Suprapubic skin (tissue), 4 donors: ENCODE results near the gene LLCFC1. TPM values are rescaled to one million over a fixed set of nuclear protein-coding genes. Genes with fewer than 3 reads are reported as not detected.

Experiments
- DNase-seq, 2 donors: peaks; one replicate each; pipeline ENCODE4 v3.0.0-alpha.2; 2019; ENCODE audit warnings: low spot score in 2 of 2
- H3K27ac ChIP-seq: fragments of 200-600 bp; sonication (generic); one replicate; pipeline ENCODE4 v1.5.1; 2019
- H3K27me3 ChIP-seq: fragments of 200-600 bp; sonication (generic); one replicate; pipeline ENCODE4 v1.5.1; 2019
- H3K36me3 ChIP-seq: fragments of 200-600 bp; sonication (generic); one replicate; pipeline ENCODE4 v1.5.1; 2019
- H3K4me1 ChIP-seq: fragments of 200-600 bp; sonication (generic); one replicate; pipeline ENCODE4 v1.5.1; 2019
- H3K4me3 ChIP-seq: fragments of 200-600 bp; sonication (generic); one replicate; pipeline ENCODE4 v1.5.1; 2019; ENCODE audit warnings: mild to moderate bottlenecking
- H3K9me3 ChIP-seq: fragments of 200-600 bp; sonication (generic); one replicate; pipeline ENCODE4 v1.5.1; 2019
- EP300 ChIP-seq: sonication (generic); formaldehyde crosslinking; IDR thresholded peaks from one replicate; pipeline ENCODE4 v1.6.1; 2017; ENCODE audit warnings: antibody characterized with exemption
- POLR2A ChIP-seq, 2 donors: fragments of 450-650 bp; IDR thresholded peaks; one replicate each; pipeline ENCODE4 v1.6.1; 2017; ENCODE audit warnings: antibody characterized with exemption in 2 of 2, mild to moderate bottlenecking in 2 of 2, moderate library complexity in 2 of 2
- POLR2AphosphoS5 ChIP-seq, 3 donors: sonication (generic); formaldehyde crosslinking; IDR thresholded peaks; one replicate each; pipeline ENCODE4 v1.6.1; 2017; ENCODE audit warnings: antibody characterized with exemption in 3 of 3
- WGBS: methylation state at CpG from one replicate; pipeline ENCODE4 v1.1.5; 2018; 5-methylcytosine and 5-hydroxymethylcytosine counted together
- total RNA-seq, 4 donors: library from RNA; depleted of rRNA; stranded (reverse); fragments of >200 nt; gene quantifications; one replicate each; pipeline ENCODE4 v1.1.0, GENCODE V29; 2016
- TF ChIP-seq, protein P1 (sequence below), 2 donors: fragments of 200-600 bp in 1 of 2; fragments of 450-650 bp in 1 of 2; sonication (generic) in 1 of 2; IDR thresholded peaks; one replicate each; pipeline ENCODE4 v1.5.1; 2016 to 2019; ENCODE audit warnings: antibody characterized with exemption in 2 of 2, mild to moderate bottlenecking in 1 of 2, moderate library complexity in 1 of 2

The LLCFC1 gene
- total RNA-seq, 4 donors from 2014 or later, result not detected

DNA sequence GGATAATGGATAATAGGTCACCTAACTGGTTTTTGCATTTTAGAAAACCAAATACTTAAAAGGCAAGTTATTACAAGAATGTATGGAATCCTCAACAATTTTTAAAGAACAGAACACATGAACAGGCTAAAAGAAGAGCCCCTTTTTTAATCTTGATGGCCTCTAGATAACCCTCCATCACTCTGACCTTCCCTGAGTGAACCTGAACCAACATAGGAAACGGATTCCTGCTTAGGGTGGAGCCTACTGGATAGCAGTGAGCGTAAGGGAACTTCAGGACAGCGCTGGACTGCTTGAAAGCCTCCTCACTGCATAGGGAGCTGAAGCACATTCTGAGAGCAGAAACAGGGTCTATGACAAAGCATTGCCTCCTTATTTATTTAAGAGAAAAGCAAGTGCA, 26.2 kb upstream of the LLCFC1 start:
- Histone ChIP-seq H3K4me1 (peaks cover 7% of the 10 kb centered on the region), H3K9me3 (no peaks in the 10 kb centered on the region), H3K36me3 (no peaks in the 10 kb centered on the region), H3K27ac (no peak overlapping the region), H3K4me3 (no peak overlapping the region), H3K27me3 (no peaks in the 10 kb centered on the region)
- DNase-seq, result peak in 1 of 2 donors; percentile 3
- TF ChIP-seq, protein P1, sequence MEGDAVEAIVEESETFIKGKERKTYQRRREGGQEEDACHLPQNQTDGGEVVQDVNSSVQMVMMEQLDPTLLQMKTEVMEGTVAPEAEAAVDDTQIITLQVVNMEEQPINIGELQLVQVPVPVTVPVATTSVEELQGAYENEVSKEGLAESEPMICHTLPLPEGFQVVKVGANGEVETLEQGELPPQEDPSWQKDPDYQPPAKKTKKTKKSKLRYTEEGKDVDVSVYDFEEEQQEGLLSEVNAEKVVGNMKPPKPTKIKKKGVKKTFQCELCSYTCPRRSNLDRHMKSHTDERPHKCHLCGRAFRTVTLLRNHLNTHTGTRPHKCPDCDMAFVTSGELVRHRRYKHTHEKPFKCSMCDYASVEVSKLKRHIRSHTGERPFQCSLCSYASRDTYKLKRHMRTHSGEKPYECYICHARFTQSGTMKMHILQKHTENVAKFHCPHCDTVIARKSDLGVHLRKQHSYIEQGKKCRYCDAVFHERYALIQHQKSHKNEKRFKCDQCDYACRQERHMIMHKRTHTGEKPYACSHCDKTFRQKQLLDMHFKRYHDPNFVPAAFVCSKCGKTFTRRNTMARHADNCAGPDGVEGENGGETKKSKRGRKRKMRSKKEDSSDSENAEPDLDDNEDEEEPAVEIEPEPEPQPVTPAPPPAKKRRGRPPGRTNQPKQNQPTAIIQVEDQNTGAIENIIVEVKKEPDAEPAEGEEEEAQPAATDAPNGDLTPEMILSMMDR (IDR thresholded peaks at IDR 0.05), result no peak
- TF ChIP-seq POLR2A (IDR thresholded peaks at IDR 0.05), result no peak
- no peak for TF ChIP-seq POLR2AphosphoS5 (IDR thresholded peaks at IDR 0.05)
- no peak for TF ChIP-seq EP300
- 38% methylated on average over 3 of the region's 3 CpGs for WGBS

DNA sequence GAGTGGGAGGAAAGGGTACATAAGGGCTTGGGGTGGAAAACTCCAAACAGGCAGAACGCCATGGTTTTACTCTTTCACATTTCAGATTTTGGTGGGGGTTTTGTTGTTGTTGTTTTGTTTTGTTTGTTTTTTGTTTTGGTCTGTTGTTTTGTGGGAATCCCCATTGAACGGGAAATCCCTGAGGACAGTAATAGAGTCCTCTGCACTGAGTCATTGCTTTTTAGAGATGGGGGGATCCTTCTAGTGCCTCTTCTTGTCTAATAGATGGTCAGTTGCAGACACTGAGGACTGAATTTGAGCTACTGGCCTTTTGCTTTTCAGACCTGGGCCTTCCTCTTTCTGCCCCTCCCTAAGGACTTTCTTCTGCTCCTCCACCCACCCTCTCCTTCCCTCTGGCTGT, 25.7 kb upstream of the LLCFC1 start:
- H3K27ac ChIP-seq, result no peak overlapping the region
- 66% methylated on average over 2 of the region's 2 CpGs for WGBS
- DNase-seq, result peak in 1 of 2 donors; percentile 11

DNA sequence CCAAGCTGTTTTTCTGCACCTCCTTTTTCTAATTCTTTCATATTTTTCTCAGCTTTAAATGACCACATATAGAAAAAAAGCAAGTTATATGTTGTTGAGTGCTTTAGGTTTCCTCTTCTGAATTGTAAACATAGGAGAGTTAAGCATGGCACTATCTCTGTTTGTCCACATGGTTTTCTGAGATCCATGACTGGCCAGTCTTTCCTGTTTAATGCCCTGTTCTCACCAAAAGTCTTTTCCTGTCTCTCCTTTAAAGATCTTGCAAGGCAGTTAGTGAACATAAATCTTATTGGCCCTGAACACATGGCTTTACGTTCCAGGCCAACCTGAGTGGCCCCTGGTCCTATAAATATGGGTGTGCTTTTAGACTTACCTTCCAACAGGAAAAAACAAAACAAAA, 25.2 kb upstream of the LLCFC1 start:
- WGBS, result 34% methylated on average over 1 of the region's 1 CpG
- TF ChIP-seq, protein P1 (IDR thresholded peaks at IDR 0.05), result no peak
- no peak for TF ChIP-seq POLR2A (IDR thresholded peaks at IDR 0.05)
- no peak for TF ChIP-seq EP300
- TF ChIP-seq POLR2AphosphoS5 (IDR thresholded peaks at IDR 0.05), result no peak
- H3K4me1 ChIP-seq, result peaks cover 5% of the 10 kb centered on the region
- no peaks in the 10 kb centered on the region for H3K9me3 ChIP-seq
- H3K36me3 ChIP-seq, result no peaks in the 10 kb centered on the region
- peaks cover 5% of the 10 kb centered on the region for H3K27me3 ChIP-seq
- no peak overlapping the region for H3K27ac ChIP-seq
- peak in 1 of 2 donors; percentile 4 for DNase-seq
- no peak overlapping the region for H3K4me3 ChIP-seq

More for the DNA sequence above, 25.7 kb upstream of the LLCFC1 start:
- TF ChIP-seq POLR2A (IDR thresholded peaks at IDR 0.05) (no peak), EP300 (no peak), POLR2AphosphoS5 (IDR thresholded peaks at IDR 0.05) (no peak)
- TF ChIP-seq, protein P1 (IDR thresholded peaks at IDR 0.05), result no peak
- Histone ChIP-seq H3K4me3 (no peak overlapping the region), H3K27me3 (no peaks in the 10 kb centered on the region), H3K4me1 (peaks cover 7% of the 10 kb centered on the region), H3K36me3 (no peaks in the 10 kb centered on the region), H3K9me3 (no peaks in the 10 kb centered on the region)

DNA sequence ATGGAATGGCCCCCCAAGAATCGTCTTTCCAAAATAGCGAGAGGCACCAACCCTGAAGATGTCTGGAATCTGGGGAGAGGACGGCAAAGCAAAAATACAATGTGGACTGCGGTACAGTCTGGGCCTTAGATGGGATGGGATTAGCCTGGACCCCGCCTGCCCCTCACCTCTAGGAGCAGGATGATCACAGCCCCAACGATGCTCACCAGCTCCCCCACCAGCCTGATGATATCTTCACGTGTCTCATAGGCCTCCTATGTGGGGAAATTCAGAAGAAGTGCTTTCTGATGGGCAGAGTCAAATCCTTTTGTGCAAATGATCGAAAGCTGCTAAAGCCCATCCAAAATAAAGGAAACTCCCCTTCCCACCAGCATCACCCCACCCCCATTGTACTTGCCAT, 24.0 kb upstream of the LLCFC1 start:
- TF ChIP-seq EP300 (no peak), POLR2A (IDR thresholded peaks at IDR 0.05) (no peak), POLR2AphosphoS5 (IDR thresholded peaks at IDR 0.05) (no peak)
- TF ChIP-seq, protein P1 (IDR thresholded peaks at IDR 0.05), result no peak
- Histone ChIP-seq H3K4me1 (no peaks in the 10 kb centered on the region), H3K27ac (no peak overlapping the region), H3K36me3 (no peaks in the 10 kb centered on the region), H3K4me3 (no peak overlapping the region), H3K9me3 (no peaks in the 10 kb centered on the region), H3K27me3 (peaks cover 5% of the 10 kb centered on the region)
- peak in 1 of 2 donors; percentile 23 for DNase-seq
- 81% methylated on average over 8 of the region's 8 CpGs for WGBS

DNA sequence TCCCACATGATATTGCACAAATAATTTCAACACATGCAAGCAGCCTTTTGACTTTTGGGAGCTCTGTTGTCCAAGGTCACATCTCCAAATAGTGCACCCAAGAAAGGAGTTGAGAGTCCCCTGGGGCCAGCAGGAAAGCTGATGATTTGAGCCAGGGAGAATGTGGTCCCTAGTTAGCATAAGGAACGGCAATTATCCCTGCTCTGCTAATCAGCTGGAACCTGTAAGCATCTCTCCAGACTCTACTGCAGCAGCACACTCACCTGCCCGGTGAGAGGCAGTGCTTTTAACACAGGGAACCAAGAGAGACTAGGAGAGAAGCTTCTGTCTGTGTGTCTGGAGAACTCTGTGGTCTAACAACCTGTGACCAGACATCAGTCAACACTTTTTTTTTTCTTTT, 22.8 kb upstream of the LLCFC1 start:
- peak in 1 of 2 donors; percentile 6 for DNase-seq
- H3K36me3 ChIP-seq, result no peaks in the 10 kb centered on the region
- WGBS, result 67% methylated on average over 2 of the region's 2 CpGs
- H3K27me3 ChIP-seq, result peaks cover 5% of the 10 kb centered on the region
- TF ChIP-seq, protein P1 (IDR thresholded peaks at IDR 0.05), result no peak
- no peak for TF ChIP-seq POLR2A (IDR thresholded peaks at IDR 0.05)
- no peak for TF ChIP-seq POLR2AphosphoS5 (IDR thresholded peaks at IDR 0.05)
- no peak for TF ChIP-seq EP300
- H3K27ac ChIP-seq, result no peak overlapping the region
- no peaks in the 10 kb centered on the region for H3K4me1 ChIP-seq
- H3K4me3 ChIP-seq, result no peak overlapping the region
- H3K9me3 ChIP-seq, result no peaks in the 10 kb centered on the region
